Fibroblast of skin of back (primary cell): Measurements from ENCODE around the gene FIBCD1.

ENCODE experiments used
- DNase-seq: peaks from one replicate; pipeline ENCODE4 v3.0.0-alpha.2; 2013

Gene FIBCD1

GRCh38 chr9:130935648-130936271 lies 3.3 kb downstream of the FIBCD1 start:
- peak; percentile 22 for DNase-seq

GRCh38 chr9:130934702-130935647 lies 4.1 kb downstream of the FIBCD1 start:
- no peak for DNase-seq

- no peak for DNase-seq
Observed at GRCh38 chr9:130934246-130934645, 4.8 kb downstream of the FIBCD1 start.

- peak; percentile 74 for DNase-seq
Observed at GRCh38 chr9:130933114-130934046, 5.7 kb downstream of the FIBCD1 start.

- no peak for DNase-seq
Observed at GRCh38 chr9:130932255-130933079, 6.6 kb downstream of the FIBCD1 start.

GRCh38 chr9:130931508-130932254 lies 7.4 kb downstream of the FIBCD1 start:
- DNase-seq, result no peak

- no peak for DNase-seq
Observed at GRCh38 chr9:130930804-130931349, 8.2 kb downstream of the FIBCD1 start.

- DNase-seq, result no peak
Observed at GRCh38 chr9:130930132-130930803, 8.8 kb downstream of the FIBCD1 start.

GRCh38 chr9:130929571-130930038 lies 9.4 kb downstream of the FIBCD1 start:
- DNase-seq, result no peak

GRCh38 chr9:130927995-130928900 lies 10.8 kb downstream of the FIBCD1 start:
- peak; percentile 37 for DNase-seq

GRCh38 chr9:130927338-130927737 lies 11.7 kb downstream of the FIBCD1 start:
- DNase-seq, result no peak

GRCh38 chr9:130925050-130925678 lies 13.9 kb downstream of the FIBCD1 start:
- no peak for DNase-seq

- no peak for DNase-seq
Observed at GRCh38 chr9:130924448-130924788, 14.6 kb downstream of the FIBCD1 start.

- DNase-seq, result no peak
Observed at GRCh38 chr9:130923611-130924447, 15.2 kb downstream of the FIBCD1 start.

GRCh38 chr9:130922893-130923610 lies 16.0 kb downstream of the FIBCD1 start:
- DNase-seq, result no peak

GRCh38 chr9:130921989-130922892 lies 16.8 kb downstream of the FIBCD1 start:
- DNase-seq, result no peak
